GM20431 (cell line): ENCODE measurements around the gene DARS2.
"Not testable (repeated sequence)": the region's sequence is repeated elsewhere in the genome, so short reads cannot be mapped to it uniquely, and the experiment has no call there.

Experiments
- in situ Hi-C: fragments of 300-500 bp; cut with MseI, MboI; formaldehyde crosslinking; loops from one replicate; pipeline ENCODE4 v1.15.0; 2020; ENCODE audit warnings: low sequenced_read_pairs; ENCODE audit not compliant: unreplicated experiment

DARS2 gene

DNA sequence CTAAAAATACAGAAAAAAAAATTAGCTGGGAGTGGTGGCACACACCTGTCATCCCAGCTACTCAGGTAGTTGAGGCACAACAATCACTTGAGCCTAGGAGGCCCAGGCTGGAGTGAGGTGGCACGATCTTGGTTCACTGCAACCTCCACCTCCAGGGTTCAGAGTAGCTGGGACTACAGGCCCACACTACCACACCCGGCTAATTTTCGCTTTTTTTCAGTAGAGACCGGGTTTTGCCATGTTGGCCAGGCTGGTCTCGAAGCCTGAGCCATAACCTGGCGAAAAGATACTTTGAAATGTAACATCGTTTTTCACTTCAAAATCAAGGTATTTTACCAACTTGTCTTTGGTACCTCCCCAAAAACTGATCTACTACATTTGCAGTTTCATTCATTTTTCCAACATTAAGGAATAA is 37.3 kb downstream of the DARS2 start:
- in situ Hi-C loops: no loop called here

GRCh38 chr1:173862146-173862768 is 37.8 kb downstream of the DARS2 start:
- in situ Hi-C loops: not testable (repeated sequence)

DNA sequence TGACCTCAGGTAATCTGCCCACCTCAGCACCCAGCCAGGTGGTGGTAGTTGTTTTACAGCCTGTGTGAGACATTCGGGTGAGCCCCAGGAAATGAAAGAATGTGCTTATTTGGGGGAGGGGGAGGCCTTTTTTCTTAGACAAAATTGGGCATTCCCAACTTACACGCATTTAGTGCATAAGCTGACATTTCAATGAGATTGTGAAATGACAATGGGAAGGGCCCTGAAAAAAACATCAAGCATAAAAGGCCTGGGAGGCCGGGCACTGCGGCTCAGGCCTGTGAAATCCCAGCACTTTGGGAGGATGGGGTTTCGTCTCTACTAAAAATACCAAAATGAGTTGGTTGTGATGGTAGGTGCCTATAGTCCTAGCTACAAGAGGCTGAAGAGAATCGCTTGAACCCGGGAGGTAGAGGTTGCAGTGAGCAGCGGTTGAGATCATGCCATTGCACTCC is 38.3 kb downstream of the DARS2 start:
- in situ Hi-C loops: no loop called here

GRCh38 chr1:173863224-173864161 is 39.0 kb downstream of the DARS2 start:
- in situ Hi-C loops: no loop called here

- in situ Hi-C loops: no loop called here
These were observed 39.9 kb downstream of the DARS2 start for GRCh38 chr1:173864179-173864867.

DNA sequence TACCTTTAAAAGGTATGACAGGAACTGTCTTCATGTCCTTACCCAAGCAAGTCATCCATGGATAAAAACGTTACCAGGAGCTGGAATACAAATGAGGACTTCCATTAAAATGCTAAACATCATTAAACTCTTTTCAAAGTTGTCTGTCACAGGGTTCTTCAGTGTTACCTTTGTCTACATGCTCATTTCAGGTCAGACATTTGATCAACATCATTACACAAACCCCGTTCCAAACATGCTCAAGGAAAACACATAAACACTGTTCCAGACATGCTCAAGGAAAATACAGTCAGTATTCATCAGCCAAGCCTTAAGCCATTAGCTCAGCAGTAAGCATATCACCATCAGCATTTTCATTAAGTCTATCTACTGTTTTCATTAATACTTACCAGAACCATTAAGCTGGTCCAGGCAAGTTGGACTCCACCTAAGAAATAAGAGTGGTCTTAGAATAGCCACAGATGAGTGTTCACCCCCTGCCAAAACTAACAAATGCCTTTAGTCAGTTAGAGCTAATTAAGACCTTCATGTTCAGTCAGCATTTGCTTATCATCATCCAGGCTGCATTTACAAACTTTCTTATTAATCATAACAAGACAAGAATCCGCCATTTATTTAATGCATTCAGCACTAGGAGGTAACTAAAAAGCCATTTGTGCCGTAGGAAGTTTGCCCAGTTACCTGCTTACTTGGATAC is 41.1 kb downstream of the DARS2 start:
- in situ Hi-C loops: no loop called here

- in situ Hi-C loops: no loop called here
These were observed 42.1 kb downstream of the DARS2 start for GRCh38 chr1:173866413-173867115.

- in situ Hi-C loops: no loop called here
These were observed 42.8 kb downstream of the DARS2 start for GRCh38 chr1:173867141-173867752.

DNA sequence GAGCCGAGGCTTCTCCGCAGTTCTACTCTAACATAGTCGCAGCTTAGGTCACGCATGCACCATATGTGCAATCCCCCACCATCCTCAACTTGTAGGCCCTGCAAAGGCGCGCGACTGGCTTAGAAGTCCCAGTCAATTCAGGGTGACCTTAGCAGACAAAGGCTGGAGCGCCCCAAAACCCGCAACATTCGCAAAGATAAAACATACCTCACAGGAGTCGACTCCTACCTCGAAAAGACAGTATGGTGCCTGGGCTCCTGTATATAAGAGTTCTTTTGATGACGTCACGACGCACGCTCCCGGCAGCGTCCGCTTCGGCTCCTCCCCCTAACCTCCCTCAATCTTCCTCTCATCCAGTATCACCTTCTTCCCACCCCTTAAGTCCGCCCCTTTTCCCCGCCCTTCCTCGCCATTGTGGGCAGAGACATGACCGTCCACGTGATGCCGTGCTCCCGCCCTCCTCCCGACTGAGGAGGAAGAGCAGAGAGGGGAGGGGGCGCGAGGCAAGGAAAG is 43.3 kb downstream of the DARS2 start, which contains the start of gene GAS5:
GAS5 (minus strand) TSS at position 237 of the 513 bp plus-strand sequence.
- in situ Hi-C loops: no loop called here

GRCh38 chr1:173868266-173869020 is 44.0 kb downstream of the DARS2 start, which contains the start of gene ZBTB37:
Gene ZBTB37 (plus strand): TSS chr1:173868380. CDS start chr1:173870226, 1,846 bp downstream.
- in situ Hi-C loops: no loop called here

GRCh38 chr1:173869021-173869359 is 44.5 kb downstream of the DARS2 start:
- in situ Hi-C loops: no loop called here

- in situ Hi-C loops: no loop called here
These were observed 46.0 kb downstream of the DARS2 start for GRCh38 chr1:173870252-173871075.

- in situ Hi-C loops: no loop called here
These were observed 46.6 kb downstream of the DARS2 start for GRCh38 chr1:173871091-173871490.

DNA sequence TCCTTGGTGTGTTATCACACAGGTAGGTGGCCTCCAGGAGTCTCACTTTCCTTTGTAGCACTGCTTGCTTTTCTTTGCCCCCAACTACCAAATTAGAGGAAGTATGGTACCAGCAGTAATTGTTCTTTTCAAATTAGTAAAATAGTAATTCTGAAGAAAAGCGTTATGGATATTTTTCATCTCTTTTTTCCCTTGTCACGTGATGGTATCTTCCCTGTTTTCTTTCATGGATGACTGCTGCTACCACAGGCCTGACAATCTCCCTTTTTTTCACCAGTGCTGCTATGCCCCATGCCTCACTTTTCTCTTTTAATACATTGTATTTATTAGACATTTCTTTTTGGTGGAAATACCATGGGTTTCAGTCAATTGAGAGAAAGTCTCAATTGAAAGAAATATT is 47.0 kb downstream of the DARS2 start:
- in situ Hi-C loops: no loop called here

- in situ Hi-C loops: no loop called here
These were observed 52.3 kb downstream of the DARS2 start for GRCh38 chr1:173876732-173877131.

- in situ Hi-C loops: no loop called here
These were observed 53.8 kb downstream of the DARS2 start for GRCh38 chr1:173878251-173878650.

DNA sequence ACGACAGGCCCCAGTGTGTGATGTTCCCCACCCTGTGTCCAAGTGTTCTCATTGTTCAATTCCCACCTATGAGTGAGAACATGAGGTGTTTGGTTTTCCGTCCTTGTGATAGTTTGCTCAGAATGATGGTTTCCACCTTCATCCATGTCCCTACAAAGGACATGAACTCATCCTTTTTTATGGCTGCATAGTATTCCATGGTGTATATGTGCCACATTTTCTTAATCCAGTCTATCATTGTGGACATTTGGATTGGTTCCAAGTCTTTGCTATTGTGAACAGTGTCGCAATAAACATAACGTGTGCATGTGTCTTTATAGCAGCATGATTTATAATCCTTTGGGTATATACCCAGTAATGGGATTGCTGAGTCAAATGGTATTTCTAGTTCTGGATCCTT is 56.6 kb downstream of the DARS2 start:
- in situ Hi-C loops: not testable (repeated sequence)
